GM18873 (cell line): ENCODE measurements around the gene XRCC4.
"Not testable (repeated sequence)": the region's sequence is repeated elsewhere in the genome, so short reads cannot be mapped to it uniquely, and the experiment has no call there.

ENCODE experiments used
- ATAC-seq: cut with Tn5 transposase; IDR thresholded peaks from one replicate; pipeline ENCODE4 v1.9.1; 2021; ENCODE audit warnings: mild to moderate bottlenecking, moderate library complexity, moderate number of reproducible peaks; ENCODE audit not compliant: unreplicated experiment, low FRiP score

XRCC4 gene

DNA sequence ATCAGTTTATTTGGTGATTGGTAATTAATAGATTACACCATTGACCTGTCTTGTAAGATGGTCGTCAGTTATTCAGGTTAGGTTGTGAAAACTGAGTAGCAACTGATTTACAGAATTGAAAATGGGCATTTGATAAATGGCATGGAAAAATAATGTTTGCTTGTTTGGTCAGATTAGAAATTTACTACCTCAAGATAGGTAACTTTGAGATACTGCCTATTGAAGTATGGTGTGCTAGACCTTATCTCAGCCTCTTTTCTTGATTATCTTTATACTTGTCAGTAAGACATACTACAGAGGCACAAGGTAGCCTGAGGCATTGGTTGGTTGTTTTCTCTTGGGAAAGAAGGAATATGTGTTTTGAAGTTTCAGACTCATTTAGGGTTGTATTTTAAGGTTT lies 174.5 kb downstream of the XRCC4 start:
- ATAC-seq: no peak

DNA sequence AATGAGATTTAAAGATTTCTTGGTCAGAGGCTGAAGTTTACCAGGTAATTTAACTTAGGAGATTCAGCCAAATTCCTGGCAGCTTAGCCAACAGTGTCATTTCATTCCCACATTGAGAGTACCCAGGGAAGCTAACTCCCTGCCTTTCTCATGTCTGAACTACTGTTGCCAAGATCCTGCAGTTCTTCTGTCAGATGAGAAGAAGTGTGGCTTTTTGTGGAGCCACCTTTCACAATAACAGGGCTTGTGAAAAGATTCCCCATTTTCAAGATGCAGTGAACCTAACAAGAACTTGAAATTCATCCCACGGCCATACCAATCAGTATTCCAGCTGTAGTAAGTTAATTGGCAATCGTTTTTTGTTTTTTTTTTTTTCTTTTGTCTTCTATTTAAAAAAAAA lies 176.4 kb downstream of the XRCC4 start:
- no peak for ATAC-seq

DNA sequence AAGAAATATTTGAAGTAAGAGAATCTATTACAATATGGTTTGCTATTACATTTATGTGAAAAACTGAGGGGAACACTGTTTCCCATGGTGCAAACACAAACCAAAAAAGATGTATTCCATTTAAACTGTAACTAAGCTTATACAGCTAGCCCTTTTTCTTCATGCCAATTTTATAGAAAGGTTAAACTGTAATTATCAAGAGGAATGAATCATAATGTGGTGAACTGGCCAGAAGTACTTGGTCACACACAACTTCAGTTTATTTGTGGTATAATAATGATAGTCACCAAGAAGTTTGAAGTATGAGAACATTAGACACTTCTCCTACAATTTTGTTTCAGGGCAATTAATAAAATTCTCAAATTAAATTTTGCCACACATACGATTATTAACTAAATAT lies 177.9 kb downstream of the XRCC4 start:
- no peak for ATAC-seq

DNA sequence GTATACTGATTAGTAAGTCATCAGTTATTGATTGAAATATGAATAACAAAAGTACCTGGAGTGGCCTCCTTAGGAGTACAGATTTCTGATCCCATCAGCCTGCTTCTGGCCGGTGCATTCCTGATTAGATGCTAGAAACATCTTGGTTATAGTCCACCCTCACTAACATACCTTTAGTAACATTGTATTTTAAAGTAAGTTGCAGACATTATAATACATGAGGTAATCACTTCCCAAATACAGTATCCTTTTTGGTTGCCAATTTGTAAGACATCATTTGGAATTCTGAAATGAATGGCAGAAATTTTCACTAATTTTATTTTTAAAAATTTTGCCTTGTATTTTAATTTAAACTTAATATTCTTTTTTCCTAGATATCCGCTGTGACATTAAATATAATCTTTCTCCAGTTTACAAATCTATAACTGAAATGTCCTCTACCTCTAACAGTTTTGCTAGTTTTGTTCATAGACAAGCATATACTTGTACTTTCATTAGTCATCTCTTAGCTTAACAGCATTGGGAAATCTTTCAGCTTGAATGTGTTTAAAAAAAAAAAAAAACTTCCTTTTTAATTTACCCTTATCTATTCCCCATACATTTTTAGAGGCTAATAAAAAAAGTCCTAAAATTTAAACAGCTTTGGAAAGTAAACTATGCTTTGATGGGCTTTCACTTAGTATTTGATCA lies 178.9 kb downstream of the XRCC4 start:
- no peak for ATAC-seq

DNA sequence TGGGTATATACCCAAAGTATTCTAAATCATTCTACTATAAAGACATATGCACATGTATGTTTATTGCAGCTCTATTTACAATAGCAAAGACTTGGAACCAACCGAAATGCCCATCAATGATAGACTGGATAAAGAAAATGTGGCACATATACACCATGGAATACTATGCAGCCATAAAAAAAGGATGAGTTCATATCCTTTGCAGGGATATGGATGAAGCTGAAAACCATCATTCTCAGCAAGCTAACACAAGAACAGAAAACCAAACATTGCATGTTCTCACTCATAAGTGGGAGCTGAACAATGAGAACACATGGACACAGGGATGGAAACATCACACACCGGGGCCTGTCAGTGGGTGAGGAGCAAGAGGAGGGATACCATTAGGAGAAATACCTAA lies 180.3 kb downstream of the XRCC4 start:
- ATAC-seq: not testable (repeated sequence)

DNA sequence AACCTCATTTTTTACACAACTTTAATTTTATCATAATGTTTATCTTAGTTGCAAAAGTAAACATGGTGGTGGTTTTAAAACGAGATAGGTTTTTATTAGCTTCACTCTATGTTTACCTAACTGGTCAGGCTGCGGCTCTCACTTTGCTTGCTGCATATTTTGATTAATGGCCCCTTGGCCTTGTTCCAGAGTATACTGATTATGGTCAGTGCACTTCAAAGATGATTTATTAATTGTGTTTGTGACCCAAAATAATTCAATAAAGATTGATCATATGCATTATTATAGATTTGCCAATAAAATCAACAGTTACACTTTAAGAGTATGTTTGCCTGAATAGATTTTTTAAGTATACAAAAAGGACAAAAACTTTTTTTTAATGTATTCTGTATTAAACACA lies 188.0 kb downstream of the XRCC4 start:
- ATAC-seq: no peak

DNA sequence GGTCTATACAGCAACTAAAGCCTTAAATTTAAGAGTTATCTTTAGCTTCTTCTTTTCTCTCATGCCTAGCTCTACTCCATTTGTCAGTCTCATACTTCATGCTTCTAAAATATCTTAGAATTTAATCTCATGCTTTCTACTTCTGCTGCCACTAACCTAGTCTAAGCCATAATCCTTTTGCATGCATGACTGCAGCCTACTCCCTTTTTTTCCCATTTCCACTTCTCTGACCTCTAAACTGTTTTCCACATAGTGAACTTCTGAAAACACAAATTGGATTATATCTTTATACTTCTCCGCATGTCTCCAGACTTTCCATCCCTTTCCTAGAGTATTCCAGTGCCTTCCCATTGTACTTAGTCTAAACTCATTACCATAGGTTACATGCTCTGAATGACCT lies 193.0 kb downstream of the XRCC4 start:
- ATAC-seq: no peak

DNA sequence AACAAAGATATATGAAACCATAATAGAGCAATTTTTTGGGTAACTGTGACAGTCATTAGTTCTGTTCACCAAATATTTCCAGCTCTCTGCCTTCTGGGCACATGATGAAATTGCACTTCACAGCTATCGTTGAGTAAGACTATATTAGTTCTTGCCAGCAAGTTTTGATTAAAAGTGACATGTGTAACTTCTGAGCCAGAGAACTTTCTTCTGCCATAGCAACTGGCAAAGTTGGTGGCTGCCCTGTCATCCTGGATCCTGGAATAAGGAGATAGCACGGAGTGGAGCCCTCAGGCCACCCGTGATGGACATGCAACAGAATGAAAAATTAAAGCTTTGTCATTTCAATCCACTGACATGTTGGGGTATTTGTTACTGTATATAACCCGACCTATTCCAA lies 199.8 kb downstream of the XRCC4 start:
- no peak for ATAC-seq

DNA sequence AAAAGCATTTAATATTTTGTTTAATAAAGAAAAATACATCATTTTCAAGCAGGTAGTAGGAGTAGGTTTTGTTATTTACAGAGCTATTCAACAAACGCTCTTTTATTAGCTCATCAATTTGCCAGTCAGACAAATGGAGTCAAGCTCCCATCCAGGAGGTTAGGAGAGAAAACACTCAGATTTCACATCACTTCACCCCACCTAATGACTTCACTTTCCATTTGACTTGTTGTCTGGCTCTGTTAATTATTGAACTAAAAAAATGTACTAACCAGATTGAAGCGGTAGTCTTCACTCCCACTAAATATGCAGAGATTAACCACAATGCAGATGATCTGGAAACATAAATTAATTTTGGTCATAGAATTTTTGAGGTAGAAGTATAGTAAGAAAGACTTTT lies 200.6 kb downstream of the XRCC4 start:
- ATAC-seq: peak; percentile 64

DNA sequence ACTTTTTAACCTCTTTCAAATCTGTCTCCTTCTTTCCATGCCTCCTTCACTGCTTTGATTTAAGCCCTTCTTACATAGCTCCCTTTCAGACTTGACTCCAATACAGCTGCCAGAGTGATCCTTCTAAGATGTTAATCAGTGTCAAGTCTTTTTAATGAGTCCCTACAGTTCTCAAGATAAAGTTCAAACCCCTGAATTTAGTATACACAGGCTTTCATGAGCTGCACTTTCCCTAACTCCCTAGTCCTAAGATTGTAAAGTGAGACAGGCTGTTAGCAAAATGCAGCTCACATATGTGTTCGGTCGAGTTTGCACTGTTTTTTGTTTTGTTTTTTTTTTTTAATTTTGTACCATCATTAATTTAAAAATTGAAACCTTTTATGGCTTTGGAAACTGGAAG lies 203.8 kb downstream of the XRCC4 start:
- ATAC-seq: no peak

DNA sequence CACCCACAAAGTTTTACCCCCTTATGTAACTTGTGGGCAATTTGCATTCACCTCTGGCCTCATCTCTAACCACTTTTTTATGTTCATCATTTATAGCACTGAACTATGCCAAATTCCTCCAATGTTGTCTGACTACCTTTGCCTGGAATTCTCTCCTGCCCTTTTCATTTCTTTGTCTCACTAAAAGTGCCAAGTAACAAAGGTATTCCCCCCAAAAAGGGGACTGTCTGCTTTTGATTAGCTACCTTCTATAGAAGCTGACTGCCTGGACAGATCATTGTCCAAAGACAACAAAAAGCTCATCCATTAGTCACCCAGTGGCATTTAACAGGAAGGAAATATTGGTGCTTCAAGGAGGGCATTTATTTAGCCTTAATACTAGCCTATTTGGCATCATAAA lies 204.3 kb downstream of the XRCC4 start:
- no peak for ATAC-seq

DNA sequence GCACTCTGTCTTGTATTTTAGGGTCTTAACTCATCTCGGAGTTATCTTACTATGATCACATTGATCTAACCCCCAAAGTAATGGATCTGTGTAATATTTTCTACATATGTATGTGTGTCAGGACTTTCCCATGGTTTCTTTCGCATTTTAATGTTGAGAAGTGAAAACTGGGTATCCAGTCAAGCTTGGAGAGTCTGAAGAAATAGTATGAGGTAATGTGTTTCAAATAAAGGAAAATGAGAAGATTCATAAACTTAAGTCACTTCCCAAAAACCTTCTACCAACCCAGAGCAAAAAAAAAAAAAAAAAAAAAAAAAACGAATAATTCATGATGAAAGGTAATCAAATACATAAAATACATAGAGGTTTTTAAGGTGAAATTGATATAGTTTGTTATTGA lies 206.4 kb downstream of the XRCC4 start:
- ATAC-seq: no peak

DNA sequence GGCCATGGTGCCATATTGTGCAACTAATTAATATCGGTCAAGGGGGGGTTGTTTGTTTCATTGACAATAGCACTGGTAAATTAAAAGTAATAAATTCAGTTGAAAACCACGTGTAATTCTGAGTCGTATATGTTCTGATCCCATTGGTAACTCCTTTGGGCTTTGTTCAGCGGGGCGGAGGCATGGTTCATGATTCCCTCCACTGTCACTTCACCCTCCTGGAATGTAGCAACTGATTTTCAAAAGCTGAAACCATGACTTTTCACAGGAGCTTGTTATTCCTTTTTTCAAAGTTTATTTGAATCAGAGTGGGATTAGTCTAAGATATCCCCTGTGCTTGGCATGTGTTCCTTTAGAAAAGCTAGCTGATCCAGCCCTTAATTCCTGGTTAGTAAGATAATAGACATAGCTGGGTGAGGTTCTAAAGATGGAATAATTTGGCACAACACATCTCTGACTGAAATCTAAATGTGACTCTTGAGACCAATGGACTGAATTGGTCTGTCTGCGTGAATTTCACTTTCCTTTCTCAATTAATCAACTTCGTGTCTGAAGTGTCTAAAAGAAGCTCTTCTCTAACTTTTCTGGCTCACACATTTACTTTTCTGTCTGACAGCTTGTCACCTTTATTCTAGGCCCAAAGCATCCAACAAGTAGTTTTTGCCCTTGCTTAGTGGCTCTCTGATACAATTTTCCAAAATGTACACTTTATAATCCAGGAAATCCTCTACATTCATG lies 208.5 kb downstream of the XRCC4 start:
- ATAC-seq: no peak

DNA sequence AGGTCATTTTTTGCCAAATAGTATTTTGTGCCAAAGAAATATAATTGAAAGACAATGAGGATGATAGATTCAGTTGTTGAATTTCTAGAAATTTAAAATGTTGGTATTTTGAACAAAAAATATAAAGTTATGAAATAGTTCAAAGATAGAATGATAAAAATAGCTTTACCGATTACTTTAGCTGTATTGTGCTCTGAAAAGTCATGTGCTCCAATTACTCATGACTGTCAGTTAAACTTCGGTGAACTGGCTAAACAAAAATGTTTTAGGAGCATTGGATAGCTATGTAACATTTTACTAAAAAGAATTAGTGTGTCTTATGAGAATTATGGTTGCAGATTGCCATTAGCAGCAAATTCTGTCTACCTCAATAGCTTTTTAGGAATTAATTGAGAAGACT lies 216.9 kb downstream of the XRCC4 start:
- no peak for ATAC-seq

DNA sequence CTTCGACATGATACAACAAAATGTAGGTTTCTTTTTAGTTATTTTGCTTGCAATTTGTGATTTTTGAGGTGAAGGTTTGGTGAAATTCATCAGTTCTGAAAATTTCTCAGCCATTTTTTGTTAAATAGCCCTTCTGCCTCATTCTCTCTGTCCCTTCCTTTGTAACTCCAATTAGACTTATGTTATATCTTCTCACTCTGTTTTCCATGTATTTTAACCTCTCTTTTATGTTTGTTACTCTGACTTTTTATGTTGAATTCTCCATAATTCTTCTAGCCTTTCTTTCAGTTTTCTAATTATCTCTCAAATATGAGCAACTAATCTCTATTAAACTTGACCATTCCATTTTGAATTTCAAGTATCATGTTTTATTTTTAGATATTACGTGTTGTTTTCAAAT lies 222.0 kb downstream of the XRCC4 start:
- no peak for ATAC-seq

DNA sequence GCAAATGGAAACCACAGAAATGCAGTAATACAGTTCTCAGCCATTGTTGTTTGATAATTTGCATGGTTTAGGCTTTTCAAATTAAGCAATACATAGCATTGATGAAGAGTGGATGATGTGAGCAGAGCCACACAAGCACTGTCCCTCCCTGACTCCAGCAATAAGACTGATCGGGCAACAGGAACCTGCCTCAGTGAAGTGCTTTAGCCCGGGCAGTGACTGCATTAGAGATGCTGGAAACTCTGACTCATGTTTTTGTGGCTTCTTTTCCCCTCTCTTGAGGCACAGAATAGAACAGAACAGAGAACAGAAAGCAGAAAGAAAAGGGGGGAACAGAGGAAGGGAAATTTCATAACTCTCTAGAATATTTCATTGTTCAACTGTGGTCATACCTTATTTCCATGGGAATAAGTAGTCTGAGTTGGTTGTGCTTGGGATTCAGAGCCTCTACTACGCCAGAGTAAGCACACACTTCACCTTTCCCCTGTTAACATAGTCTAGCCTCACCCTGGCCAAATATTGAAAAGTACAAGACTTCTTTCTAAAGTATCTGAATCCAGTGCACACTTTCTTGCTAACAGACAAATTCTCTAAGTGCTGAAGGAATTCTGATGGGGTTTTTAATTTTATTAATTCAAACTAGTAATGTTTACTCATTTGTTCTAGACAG lies 229.4 kb downstream of the XRCC4 start:
- ATAC-seq: peak; percentile 98

DNA sequence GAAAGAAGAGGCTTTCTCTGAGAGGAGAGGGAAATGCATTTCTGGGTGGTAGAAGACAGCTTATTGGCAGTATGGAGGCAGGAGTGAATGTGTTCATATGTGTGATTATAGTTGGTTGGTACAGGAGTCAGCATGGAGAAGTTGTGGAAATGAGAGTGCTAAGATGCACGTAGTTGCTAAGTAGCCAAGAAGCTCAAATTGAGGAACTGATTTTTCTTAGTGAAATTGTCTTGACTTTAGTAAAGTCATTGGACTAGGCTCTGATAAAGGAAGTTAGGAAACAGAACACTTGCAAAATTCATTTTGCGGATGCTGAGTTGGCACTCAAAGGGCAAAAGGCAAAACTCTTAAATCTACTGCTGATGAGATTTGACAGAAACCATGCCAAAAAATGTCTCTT lies 235.3 kb downstream of the XRCC4 start:
- no peak for ATAC-seq

DNA sequence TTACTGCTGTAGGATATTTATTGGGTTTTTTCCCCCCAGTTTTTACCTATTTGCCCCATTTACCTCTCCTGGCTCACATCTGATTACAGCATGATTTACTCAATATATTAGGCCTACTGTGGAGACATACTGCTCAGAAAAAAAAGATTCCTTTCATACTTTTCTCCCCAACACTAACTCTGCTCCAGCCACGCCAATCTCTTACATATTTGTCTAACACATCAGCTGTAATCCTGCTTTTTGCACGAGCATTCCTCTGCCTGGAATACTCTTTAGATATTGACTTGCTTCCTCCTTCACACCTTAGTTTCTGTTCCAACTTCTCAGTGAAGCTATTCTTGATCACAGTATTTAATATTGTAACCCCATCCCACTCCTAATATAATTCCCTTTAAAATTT lies 236.1 kb downstream of the XRCC4 start:
- no peak for ATAC-seq

DNA sequence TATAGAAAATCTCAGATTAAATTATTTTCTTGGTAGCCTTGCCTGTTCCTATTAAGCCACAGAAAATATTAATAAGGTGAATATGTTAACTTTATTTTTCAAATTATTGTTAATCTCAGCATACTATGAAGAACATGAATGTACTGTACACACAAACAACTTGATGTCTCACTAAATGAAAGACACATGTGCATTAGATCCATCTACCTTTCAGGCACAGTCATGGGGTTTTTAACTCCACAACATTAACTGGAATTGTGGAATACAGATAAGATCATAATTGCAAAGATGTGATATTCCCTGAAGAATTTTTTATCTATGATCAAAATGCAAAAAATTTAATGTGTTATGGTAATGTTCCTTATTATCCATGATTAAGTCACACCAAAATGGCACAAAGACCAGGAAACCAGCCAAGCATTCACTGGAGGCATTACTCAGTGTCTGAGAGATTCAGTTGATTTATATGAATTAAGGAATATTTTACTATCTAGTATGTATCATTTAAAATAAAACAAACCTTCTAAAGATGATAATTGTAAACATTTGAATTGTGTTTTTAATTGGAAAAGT lies 244.2 kb downstream of the XRCC4 start:
- no peak for ATAC-seq

DNA sequence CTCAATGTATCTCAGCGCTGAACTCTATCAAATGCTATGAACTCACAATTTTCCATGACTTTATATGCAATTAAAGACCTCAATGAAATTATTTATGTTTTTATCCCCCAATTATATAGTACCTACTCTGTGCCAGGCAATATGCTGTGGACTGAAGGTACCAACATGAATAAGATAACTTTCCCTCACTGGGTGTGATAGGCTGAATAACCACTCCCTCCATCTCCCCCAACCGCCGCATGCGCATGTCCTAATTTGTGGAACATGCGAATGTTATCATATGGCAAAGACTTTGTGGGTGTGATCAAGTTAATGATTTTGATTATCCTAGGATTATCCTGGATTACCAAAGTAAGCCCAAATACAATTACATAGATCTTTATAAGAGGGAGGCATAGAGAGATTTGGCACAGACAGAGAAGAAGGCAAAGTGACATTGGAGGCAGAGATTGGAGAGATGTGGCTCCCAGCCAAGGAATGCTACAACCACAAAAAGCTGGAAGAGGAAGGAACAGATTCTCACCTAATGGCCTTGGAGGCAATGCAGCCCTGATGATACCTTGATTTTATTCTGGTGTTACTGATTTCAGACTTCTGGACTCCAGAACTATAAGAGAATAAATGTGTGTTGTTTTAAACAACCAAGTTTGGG lies 245.1 kb downstream of the XRCC4 start:
- no peak for ATAC-seq
